HG03135 (cell line): ENCODE data around the gene TASP1.
"Not testable (repeated sequence)": the region's sequence is repeated elsewhere in the genome, so short reads cannot be mapped to it uniquely, and the experiment has no call there.

Experiments used
- ATAC-seq: cut with Tn5 transposase; IDR thresholded peaks from one replicate; pipeline ENCODE4 v1.9.1; 2021; ENCODE audit warnings: mild to moderate bottlenecking, moderate library complexity; ENCODE audit not compliant: unreplicated experiment

TASP1 gene

GRCh38 chr20:13648291-13649228 is 9.8 kb upstream of the TASP1 start:
- no peak for ATAC-seq

- ATAC-seq, result no peak
Measured at GRCh38 chr20:13644010-13644409, 5.3 kb upstream of the TASP1 start.

- peak; percentile 10 for ATAC-seq
Measured at GRCh38 chr20:13639150-13639497, 392 bp upstream of the TASP1 start.

GRCh38 chr20:13638162-13638495 is 603 bp downstream of the TASP1 start:
- ATAC-seq, result no peak

GRCh38 chr20:13632431-13632830 is 6.3 kb downstream of the TASP1 start:
- no peak for ATAC-seq

GRCh38 chr20:13627525-13627924 is 11.2 kb downstream of the TASP1 start:
- not testable (repeated sequence) for ATAC-seq

GRCh38 chr20:13626724-13627123 is 12.0 kb downstream of the TASP1 start:
- no peak for ATAC-seq

GRCh38 chr20:13625304-13625979 is 13.3 kb downstream of the TASP1 start:
- ATAC-seq, result no peak

GRCh38 chr20:13619415-13619814 is 19.3 kb downstream of the TASP1 start:
- not testable (repeated sequence) for ATAC-seq

GRCh38 chr20:13618456-13618855 is 20.3 kb downstream of the TASP1 start:
- ATAC-seq, result not testable (repeated sequence)

GRCh38 chr20:13617585-13617984 is 21.1 kb downstream of the TASP1 start:
- not testable (repeated sequence) for ATAC-seq

GRCh38 chr20:13616713-13617112 is 22.0 kb downstream of the TASP1 start:
- ATAC-seq, result not testable (repeated sequence)

GRCh38 chr20:13613917-13614316 is 24.8 kb downstream of the TASP1 start:
- no peak for ATAC-seq

- no peak for ATAC-seq
Measured at GRCh38 chr20:13611611-13612125, 27.1 kb downstream of the TASP1 start.

- no peak for ATAC-seq
Measured at GRCh38 chr20:13610184-13610583, 28.5 kb downstream of the TASP1 start.

- ATAC-seq, result no peak
Measured at GRCh38 chr20:13608066-13608465, 30.7 kb downstream of the TASP1 start.

- ATAC-seq, result not testable (repeated sequence)
Measured at GRCh38 chr20:13593423-13593822, 45.3 kb downstream of the TASP1 start.

GRCh38 chr20:13588049-13588448 is 50.7 kb downstream of the TASP1 start:
- no peak for ATAC-seq

GRCh38 chr20:13587370-13587769 is 51.4 kb downstream of the TASP1 start:
- ATAC-seq, result no peak

- ATAC-seq, result no peak
Measured at GRCh38 chr20:13586133-13586532, 52.6 kb downstream of the TASP1 start.

GRCh38 chr20:13581451-13581850 is 57.3 kb downstream of the TASP1 start:
- ATAC-seq, result no peak

GRCh38 chr20:13580707-13581106 is 58.0 kb downstream of the TASP1 start:
- no peak for ATAC-seq
